Caco-2 (cell line): ENCODE results near the gene HS3ST4. TPM values are rescaled to one million over a fixed set of nuclear protein-coding genes. Genes with fewer than 3 reads are reported as not detected.

Experiments
- BruUV-seq: library from RNA; stranded (reverse); fragments of 400-500 nt; replicated peaks from 2 replicates; lab custom pipeline; 2021; lab: Mats Ljungman, UMichigan
- CTCF ChIA-PET: fragments of 300-600 bp; sonication (Branson Sonifier 250); formaldehyde crosslinking; loops from one replicate; lab custom pipeline; 2022; ENCODE audit warnings: antibody characterized with exemption; lab: Charles Lee
- POLR2A ChIA-PET: fragments of 300-600 bp; sonication (Branson Sonifier 250); formaldehyde crosslinking; loops from one replicate; lab custom pipeline; 2022; ENCODE audit warnings: antibody characterized with exemption; lab: Charles Lee
- DNase-seq, 2 experiments: peaks; one replicate each; pipeline versions ENCODE4 v3.0.0 to v3.0.0-alpha.2; 2020 to 2022
- H3K27me3 ChIP-seq: replicated peaks from 2 replicates; pipeline ENCODE4 v1.6.0; 2011; ENCODE audit warnings: low read length; ENCODE audit not compliant: control insufficient read depth, insufficient read depth
- H3K36me3 ChIP-seq: 2 replicates; pipeline ENCODE4 v1.5.1; 2011; ENCODE audit warnings: low read length; ENCODE audit not compliant: control insufficient read depth, insufficient read depth
- H3K4me1 ChIP-seq: fragments of 250-450 bp; sonication (Bioruptor Pico); 2 replicates; pipeline ENCODE4 v1.5.1; 2020; ENCODE audit warnings: mild to moderate bottlenecking
- H3K4me3 ChIP-seq: 2 replicates; pipeline ENCODE4 v1.5.1; 2011; ENCODE audit warnings: low read depth, mild to moderate bottlenecking, control low read depth, low read length
- H3K9me3 ChIP-seq: fragments of 250-450 bp; sonication (Bioruptor Pico); 2 replicates; pipeline ENCODE4 v1.5.1; 2020; ENCODE audit warnings: mild to moderate bottlenecking, moderate library complexity
- H3K27ac Mint-ChIP-seq: one replicate; pipeline ENCODE4 v1.8.0; 2022; ENCODE audit warnings: mixed read lengths; ENCODE audit not compliant: unreplicated experiment
- H3K27me3 Mint-ChIP-seq: one replicate; pipeline ENCODE4 v1.8.0; 2022; ENCODE audit warnings: mixed read lengths; ENCODE audit not compliant: insufficient read depth, unreplicated experiment
- H3K36me3 Mint-ChIP-seq: one replicate; pipeline ENCODE4 v1.8.0; 2022; ENCODE audit warnings: mild to moderate bottlenecking, mixed read lengths; ENCODE audit not compliant: insufficient read depth, unreplicated experiment
- H3K4me1 Mint-ChIP-seq: one replicate; pipeline ENCODE4 v1.8.0; 2022; ENCODE audit warnings: low read depth, mixed read lengths; ENCODE audit not compliant: unreplicated experiment
- H3K4me3 Mint-ChIP-seq: one replicate; pipeline ENCODE4 v1.8.0; 2022; ENCODE audit warnings: mild to moderate bottlenecking, moderate library complexity, mixed read lengths; ENCODE audit not compliant: unreplicated experiment
- H3K9me3 Mint-ChIP-seq: one replicate; pipeline ENCODE4 v1.8.0; 2022; ENCODE audit warnings: mixed read lengths; ENCODE audit not compliant: unreplicated experiment
- CTCF ChIP-seq, 2 experiments: fragments of 200-600 bp in 1 of 2; IDR thresholded peaks; 1 replicate in 1 of 2; 2 replicates in 1 of 2; pipeline versions ENCODE4 v1.5.1 to v1.8.0; 2011 to 2022; ENCODE audit warnings: antibody characterized with exemption in 1 of 2, control low read depth in 1 of 2, inconsistent platforms in 1 of 2, low read depth in 1 of 2, low read length in 1 of 2, mild to moderate bottlenecking in 1 of 2, moderate library complexity in 1 of 2; ENCODE audit not compliant: insufficient read depth in 1 of 2, severe bottlenecking in 1 of 2, unreplicated experiment in 1 of 2
- intact Hi-C: fragments of 100-400 bp; cut with micrococcal nuclease; formaldehyde crosslinking; loops from one replicate; pipeline ENCODE4 v1.10.0; 2022; ENCODE audit not compliant: unreplicated experiment
- total RNA-seq: library from RNA; stranded (reverse); gene quantifications from 2 replicates; pipeline ENCODE4 v1.2.3, GENCODE V29; 2022

The HS3ST4 gene
- total RNA-seq, 1 experiment from 2014 or later: 0.11 TPM

GRCh38 chr16:25828510-25828909 is 136.8 kb downstream of the HS3ST4 start:
- Histone ChIP-seq H3K9me3 (no peaks in the 10 kb centered on the region), H3K36me3 (no peaks in the 10 kb centered on the region), H3K4me3 (no peak overlapping the region), H3K4me1 (no peaks in the 10 kb centered on the region), H3K27me3 (no peaks in the 10 kb centered on the region)
- H3K9me3 Mint-ChIP-seq: no peaks in the 10 kb centered on the region
- H3K27ac Mint-ChIP-seq: no peak overlapping the region
- no peaks in the 10 kb centered on the region for H3K4me1 Mint-ChIP-seq
- CTCF ChIA-PET: no interaction called here
- POLR2A ChIA-PET: no interaction called here
- H3K4me3 Mint-ChIP-seq: no peak overlapping the region
- no peak for DNase-seq
- no peak for TF ChIP-seq CTCF (IDR thresholded peaks at IDR 0.05; ENCODE audit: insufficient read depth in 1 of 2, low read depth in 1 of 2, low read length in 1 of 2, severe bottlenecking in 1 of 2, unreplicated experiment in 1 of 2)
- intact Hi-C loops: no loop called here
- no peaks in the 10 kb centered on the region for H3K36me3 Mint-ChIP-seq
- no TSS peak for BruUV-seq
- peaks cover 7% of the 10 kb centered on the region for H3K27me3 Mint-ChIP-seq

- Mint-ChIP-seq H3K4me3 (no peak overlapping the region), H3K36me3 (no peaks in the 10 kb centered on the region), H3K27me3 (peaks cover 7% of the 10 kb centered on the region), H3K9me3 (no peaks in the 10 kb centered on the region), H3K27ac (no peak overlapping the region), H3K4me1 (no peaks in the 10 kb centered on the region)
- POLR2A ChIA-PET: no interaction called here
- Histone ChIP-seq H3K9me3 (no peaks in the 10 kb centered on the region), H3K36me3 (no peaks in the 10 kb centered on the region), H3K4me1 (no peaks in the 10 kb centered on the region), H3K27me3 (no peaks in the 10 kb centered on the region), H3K4me3 (no peak overlapping the region)
- CTCF ChIA-PET: no interaction called here
- no peak for TF ChIP-seq CTCF (IDR thresholded peaks at IDR 0.05; ENCODE audit: insufficient read depth in 1 of 2, low read depth in 1 of 2, low read length in 1 of 2, severe bottlenecking in 1 of 2, unreplicated experiment in 1 of 2)
- BruUV-seq: no TSS peak
- intact Hi-C loops: no loop called here
- DNase-seq: no peak
Observed at GRCh38 chr16:25832291-25832690, 140.5 kb downstream of the HS3ST4 start.

- Mint-ChIP-seq H3K36me3 (no peaks in the 10 kb centered on the region), H3K9me3 (no peaks in the 10 kb centered on the region), H3K27ac (no peak overlapping the region), H3K4me1 (no peaks in the 10 kb centered on the region), H3K4me3 (no peak overlapping the region), H3K27me3 (peaks cover 9% of the 10 kb centered on the region)
- Histone ChIP-seq H3K36me3 (no peaks in the 10 kb centered on the region), H3K27me3 (no peaks in the 10 kb centered on the region), H3K4me3 (no peak overlapping the region), H3K4me1 (no peaks in the 10 kb centered on the region), H3K9me3 (no peaks in the 10 kb centered on the region)
- intact Hi-C loops: no loop called here
- ChIA-PET POLR2A (no interaction called here), CTCF (interaction anchor here (0.5 kb wide), 1 partner anchor 227 kb away, joined by 3 read pairs; no protein-coding TSS in a partner anchor)
- no peak for DNase-seq
- BruUV-seq: no TSS peak
- TF ChIP-seq CTCF (IDR thresholded peaks at IDR 0.05; ENCODE audit: insufficient read depth in 1 of 2, low read depth in 1 of 2, low read length in 1 of 2, severe bottlenecking in 1 of 2, unreplicated experiment in 1 of 2): no peak
Observed at GRCh38 chr16:25834101-25834500, 142.3 kb downstream of the HS3ST4 start.
